Fibroblast of skin of left quadriceps (primary cell): ENCODE data around the gene TECR.
"Not testable (repeated sequence)": the region's sequence is repeated elsewhere in the genome, so short reads cannot be mapped to it uniquely, and the experiment has no call there.

Experiments
- DNase-seq, 2 experiments: peaks; one replicate each; pipeline ENCODE4 v3.0.0-alpha.2; 2013; ENCODE audit warnings: low read depth in 2 of 2

TECR gene

GRCh38 chr19:14561847-14562351 lies 32.5 kb downstream of the TECR start:
- DNase-seq = no peak

- DNase-seq = no peak
Observed at GRCh38 chr19:14562660-14563589, 33.5 kb downstream of the TECR start.

DNA sequence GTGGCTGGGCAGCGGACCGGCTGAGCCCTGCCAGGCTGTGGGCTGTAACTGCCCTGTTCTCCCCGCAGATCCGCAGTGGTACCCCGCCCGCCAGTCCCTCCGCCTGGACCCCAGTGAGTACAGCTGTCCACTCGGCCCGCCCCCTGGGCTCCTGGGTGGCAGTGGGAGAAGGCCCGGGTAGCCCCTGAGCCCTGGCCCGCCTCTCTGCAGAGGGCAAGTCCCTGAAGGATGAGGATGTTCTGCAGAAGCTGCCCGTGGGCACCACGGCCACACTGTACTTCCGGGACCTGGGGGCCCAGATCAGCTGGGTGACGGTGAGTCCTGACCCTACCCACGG lies 34.2 kb downstream of the TECR start:
- no peak for DNase-seq

DNA sequence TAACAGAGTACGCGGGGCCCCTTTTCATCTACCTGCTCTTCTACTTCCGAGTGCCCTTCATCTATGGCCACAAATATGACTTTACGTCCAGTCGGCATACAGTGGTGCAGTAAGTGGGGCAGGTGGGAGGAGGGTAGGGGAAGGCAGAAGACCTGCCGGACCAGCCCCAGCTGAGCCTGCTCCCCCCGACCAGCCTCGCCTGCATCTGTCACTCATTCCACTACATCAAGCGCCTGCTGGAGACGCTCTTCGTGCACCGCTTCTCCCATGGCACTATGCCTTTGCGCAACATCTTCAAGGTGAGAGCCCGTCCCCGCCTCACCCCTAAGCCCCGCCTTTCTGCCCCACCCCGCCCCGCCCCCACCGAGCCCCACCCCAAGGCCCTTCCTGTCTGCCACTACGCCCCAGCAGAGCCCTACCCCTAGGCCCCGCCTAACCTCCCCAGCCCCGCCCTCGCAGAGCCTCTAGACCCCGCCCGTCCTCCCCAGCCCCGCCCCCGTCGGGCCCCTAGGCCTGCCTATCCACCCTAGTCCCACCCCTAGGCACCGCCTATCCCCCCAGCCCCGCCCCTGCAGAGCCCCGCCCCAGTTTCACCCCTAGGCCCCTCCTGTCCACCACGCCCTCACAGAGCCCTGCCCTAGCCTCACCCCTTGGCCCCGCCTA lies 34.7 kb downstream of the TECR start:
- DNase-seq = no peak

DNA sequence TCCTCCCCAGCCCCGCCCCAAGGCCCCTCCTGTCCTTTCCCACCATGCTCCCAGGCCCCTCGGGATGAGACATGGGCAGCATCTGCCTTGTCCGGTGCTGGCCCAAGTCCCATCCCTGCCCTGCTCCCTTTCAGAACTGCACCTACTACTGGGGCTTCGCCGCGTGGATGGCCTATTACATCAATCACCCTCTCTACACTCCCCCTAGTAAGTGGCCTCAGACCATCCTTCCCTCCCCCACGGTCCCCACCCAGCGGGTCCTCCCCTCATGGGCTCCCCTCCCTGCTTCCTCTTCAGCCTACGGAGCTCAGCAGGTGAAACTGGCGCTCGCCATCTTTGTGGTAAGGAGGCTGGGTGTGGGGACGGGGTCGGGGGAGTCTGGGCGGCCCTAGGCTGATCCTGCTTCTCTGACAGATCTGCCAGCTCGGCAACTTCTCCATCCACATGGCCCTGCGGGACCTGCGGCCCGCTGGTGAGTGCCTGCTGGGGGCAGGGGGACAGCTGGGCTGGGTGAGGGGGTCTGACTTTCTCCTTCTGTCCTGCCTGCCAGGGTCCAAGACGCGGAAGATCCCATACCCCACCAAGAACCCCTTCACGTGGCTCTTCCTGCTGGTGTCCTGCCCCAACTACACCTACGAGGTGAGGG lies 35.4 kb downstream of the TECR start:
- DNase-seq = not testable (repeated sequence)

- DNase-seq = no peak
Observed at GRCh38 chr19:14565298-14565679, 35.9 kb downstream of the TECR start.

GRCh38 chr19:14565765-14566711 lies 36.6 kb downstream of the TECR start:
- no peak for DNase-seq

GRCh38 chr19:14566712-14567077 lies 37.3 kb downstream of the TECR start:
- DNase-seq = no peak

- DNase-seq = no peak
Observed at GRCh38 chr19:14567079-14567478, 37.7 kb downstream of the TECR start.

DNA sequence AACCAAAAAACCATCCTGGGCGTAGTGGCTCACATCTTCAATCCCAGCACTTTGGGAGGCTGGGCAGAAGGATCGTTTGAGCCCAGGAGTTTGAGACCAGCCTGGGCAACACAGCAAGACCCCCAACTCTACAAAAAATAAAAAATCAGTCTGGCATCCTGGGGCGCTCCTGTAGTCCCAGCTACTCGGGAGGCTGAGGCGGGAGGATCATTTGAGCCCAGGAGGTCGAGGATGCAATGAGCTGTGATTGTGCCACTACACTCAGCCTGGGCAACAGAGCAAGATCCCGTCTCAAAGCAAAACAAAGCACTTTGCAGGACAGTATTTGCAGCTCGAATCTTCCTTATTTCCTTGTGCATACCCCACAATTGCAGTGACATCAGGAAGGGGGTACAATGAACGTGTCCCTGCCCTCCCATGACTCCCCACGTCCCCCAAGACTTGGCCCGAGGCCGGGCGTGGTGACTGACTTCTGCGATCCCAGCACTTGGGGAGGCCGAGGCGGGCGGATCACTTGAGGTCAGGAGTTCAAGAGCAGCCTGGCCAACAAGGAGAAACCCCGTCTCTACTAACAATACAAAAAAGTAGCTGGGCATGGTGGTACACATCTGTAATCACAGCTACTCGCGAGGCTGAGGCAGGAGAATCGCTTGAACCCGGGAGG lies 41.6 kb downstream of the TECR start:
- no peak for DNase-seq

DNA sequence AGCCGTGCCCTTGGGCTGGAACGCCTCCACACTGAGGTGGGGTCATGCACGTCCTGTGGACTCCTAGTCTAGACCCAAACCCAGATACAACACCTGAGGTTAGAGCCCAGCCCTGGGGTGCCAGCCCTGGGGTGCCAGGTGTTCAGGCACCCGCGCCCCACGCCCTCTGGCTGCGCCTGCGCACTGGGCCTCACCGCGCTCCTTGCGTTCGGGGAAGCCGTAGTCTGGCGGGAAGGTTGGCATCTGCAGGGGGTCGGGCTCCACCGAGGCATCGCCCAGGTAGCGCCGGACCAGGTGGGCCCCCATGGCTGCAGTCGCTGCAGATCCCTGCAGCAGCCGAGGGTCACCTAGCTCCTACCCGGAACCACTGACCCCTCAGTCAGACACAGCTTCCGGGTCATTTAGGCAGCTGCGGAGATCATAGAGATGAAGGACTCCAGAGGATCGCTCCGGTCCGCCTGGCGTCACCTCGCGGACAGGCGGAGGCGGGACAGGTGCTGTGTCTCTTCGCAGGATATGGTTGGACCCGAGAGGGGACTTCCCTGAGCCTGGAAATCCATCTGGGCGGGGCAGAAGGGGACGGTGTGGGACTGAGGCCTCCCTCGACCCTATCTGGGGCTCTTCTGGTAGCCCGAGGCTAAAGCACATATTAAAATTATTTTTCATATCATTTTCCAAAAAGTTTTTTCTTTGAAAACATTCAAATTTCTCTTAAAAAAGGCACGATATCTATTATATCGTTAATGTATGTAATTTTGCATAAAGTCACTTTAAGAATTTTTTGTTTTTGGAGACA lies 42.5 kb downstream of the TECR start, which contains the start of gene NDUFB7:
NDUFB7 (minus strand) TSS at position 372 of the 796 bp plus-strand sequence; CDS start at position 306, 66 bp downstream.
- peak; percentile 81 to 84 for DNase-seq

DNA sequence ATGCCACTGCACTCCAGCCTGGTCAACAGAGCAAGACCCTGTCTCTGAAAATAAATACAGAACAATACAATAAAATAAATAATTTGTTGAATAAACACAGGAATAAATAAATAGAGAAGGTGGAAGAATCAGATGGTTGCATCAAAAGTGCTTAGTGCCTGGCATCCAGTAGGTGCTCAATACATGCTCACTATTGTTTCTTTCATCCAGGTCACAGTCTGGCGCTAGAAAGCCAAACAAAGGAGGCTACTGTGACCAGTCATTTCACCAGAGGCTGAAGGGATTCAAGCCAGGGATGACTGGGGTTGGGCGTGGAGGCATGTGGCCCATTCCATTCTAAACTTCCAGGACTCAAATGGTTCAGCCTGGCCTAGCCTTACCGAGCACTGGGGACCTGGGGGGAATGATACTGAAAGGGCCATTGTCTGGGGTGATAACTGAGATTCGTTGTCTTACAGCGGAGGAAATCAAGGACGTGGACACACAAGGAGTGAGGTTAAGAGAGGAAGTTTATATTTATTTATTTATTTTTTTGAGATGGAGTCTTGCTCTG lies 46.1 kb downstream of the TECR start:
- DNase-seq = no peak

GRCh38 chr19:14576363-14576762 lies 47.0 kb downstream of the TECR start:
- DNase-seq = no peak

GRCh38 chr19:14577264-14577663 lies 47.9 kb downstream of the TECR start:
- no peak for DNase-seq

- no peak for DNase-seq
Observed at GRCh38 chr19:14577885-14578427, 48.6 kb downstream of the TECR start.

GRCh38 chr19:14580623-14581237 lies 51.3 kb downstream of the TECR start:
- no peak for DNase-seq

GRCh38 chr19:14582894-14583340 lies 53.5 kb downstream of the TECR start, which contains the start of gene CLEC17A:
TSS of gene CLEC17A (plus strand) at chr19:14583084. CDS start at chr19:14583161, 77 bp downstream.
- DNase-seq = no peak

GRCh38 chr19:14584372-14584771 lies 55.0 kb downstream of the TECR start:
- DNase-seq = not testable (repeated sequence)

- DNase-seq = peak; percentile 1 to 7
Observed at GRCh38 chr19:14585187-14585586, 55.8 kb downstream of the TECR start.
